H9 (cell line): ENCODE results near the gene S1PR2. TPM values are rescaled to one million over a fixed set of nuclear protein-coding genes. Genes with fewer than 3 reads are reported as not detected.

Source experiments
- DNase-seq: peaks from one replicate; pipeline ENCODE4 v3.0.0-alpha.2; 2017
- H2AFZ ChIP-seq: one replicate; pipeline ENCODE4 v1.6.1; 2013; ENCODE audit warnings: mild to moderate bottlenecking, low read length, control low read depth, moderate library complexity
- H2AK5ac ChIP-seq: 2 replicates; pipeline ENCODE4 v1.6.1; 2013; ENCODE audit warnings: low read length, control low read depth, mixed read lengths; ENCODE audit not compliant: insufficient read length
- H2BK120ac ChIP-seq: one replicate; pipeline ENCODE4 v1.6.1; 2013; ENCODE audit warnings: low read depth, mild to moderate bottlenecking, low read length, control low read depth, inconsistent platforms; ENCODE audit not compliant: poor library complexity, severe bottlenecking
- H2BK12ac ChIP-seq: 2 replicates; pipeline ENCODE4 v1.6.1; 2013; ENCODE audit warnings: low read length, control low read depth, mixed read lengths, low read depth; ENCODE audit not compliant: insufficient read length
- H2BK15ac ChIP-seq: 2 replicates; pipeline ENCODE4 v1.6.1; 2013; ENCODE audit warnings: low read depth, low read length, control low read depth
- H2BK20ac ChIP-seq: one replicate; pipeline ENCODE4 v1.6.1; 2013; ENCODE audit warnings: low read depth, mild to moderate bottlenecking, low read length, control low read depth, inconsistent platforms; ENCODE audit not compliant: poor library complexity, severe bottlenecking
- H2BK5ac ChIP-seq: 2 replicates; pipeline ENCODE4 v1.6.1; 2013; ENCODE audit warnings: low read length, control low read depth, mixed read lengths; ENCODE audit not compliant: insufficient read length
- H3K14ac ChIP-seq: 2 replicates; pipeline ENCODE4 v1.6.1; 2013; ENCODE audit warnings: low read length, control low read depth; ENCODE audit not compliant: insufficient read depth
- H3K18ac ChIP-seq: 2 replicates; pipeline ENCODE4 v1.6.1; 2013; ENCODE audit warnings: low read depth, mild to moderate bottlenecking, mixed read lengths, low read length, control low read depth; ENCODE audit not compliant: insufficient read length
- H3K23ac ChIP-seq: 2 replicates; pipeline ENCODE4 v1.6.1; 2013; ENCODE audit warnings: low read length, control low read depth, mixed read lengths, low read depth; ENCODE audit not compliant: insufficient read length
- H3K23me2 ChIP-seq: 2 replicates; pipeline ENCODE4 v1.6.1; 2013; ENCODE audit warnings: low read depth, mild to moderate bottlenecking, mixed read lengths, low read length, control low read depth; ENCODE audit not compliant: insufficient read length, poor library complexity, severe bottlenecking
- H3K27ac ChIP-seq: 2 replicates; pipeline ENCODE4 v1.5.1; 2013; ENCODE audit warnings: low read length, control low read depth, mixed read lengths, low read depth; ENCODE audit not compliant: insufficient read length
- H3K27me3 ChIP-seq: 2 replicates; pipeline ENCODE4 v1.6.1; 2013; ENCODE audit warnings: low read length, control low read depth, inconsistent platforms; ENCODE audit not compliant: insufficient read depth
- H3K4ac ChIP-seq: 2 replicates; pipeline ENCODE4 v1.6.1; 2013; ENCODE audit warnings: low read depth, mild to moderate bottlenecking, control low read depth, inconsistent platforms, low read length, moderate library complexity
- H3K4me1 ChIP-seq: 2 replicates; pipeline ENCODE4 v1.6.1; 2013; ENCODE audit warnings: low read length, control low read depth, inconsistent platforms; ENCODE audit not compliant: insufficient read depth
- H3K4me2 ChIP-seq: 2 replicates; pipeline ENCODE4 v1.6.1; 2013; ENCODE audit warnings: low read length, control low read depth, mixed read lengths; ENCODE audit not compliant: insufficient read length, insufficient read depth
- H3K56ac ChIP-seq: 2 replicates; pipeline ENCODE4 v1.6.1; 2013; ENCODE audit warnings: low read depth, mild to moderate bottlenecking, mixed read lengths, low read length, control low read depth; ENCODE audit not compliant: insufficient read length
- H3K79me1 ChIP-seq: 2 replicates; pipeline ENCODE4 v1.6.1; 2013; ENCODE audit warnings: low read depth, mild to moderate bottlenecking, moderate library complexity, low read length, control low read depth, inconsistent platforms; ENCODE audit not compliant: insufficient read depth, poor library complexity, severe bottlenecking
- H3K79me2 ChIP-seq: 2 replicates; pipeline ENCODE4 v1.6.1; 2013; ENCODE audit warnings: low read length, control low read depth, inconsistent platforms; ENCODE audit not compliant: insufficient read depth
- H3K9ac ChIP-seq: 2 replicates; pipeline ENCODE4 v1.6.1; 2013; ENCODE audit warnings: low read length, control low read depth, mixed read lengths; ENCODE audit not compliant: insufficient read length; ENCODE audit errors: extremely low read depth
- H3K9me3 ChIP-seq: one replicate; pipeline ENCODE4 v1.6.1; 2013; ENCODE audit warnings: low read depth, low read length, inconsistent platforms; ENCODE audit not compliant: control insufficient read depth
- H3T11ph ChIP-seq: one replicate; pipeline ENCODE4 v1.6.1; 2013; ENCODE audit warnings: mild to moderate bottlenecking, low read length, control low read depth, inconsistent platforms
- H4K20me1 ChIP-seq: one replicate; pipeline ENCODE4 v1.6.1; 2013; ENCODE audit not compliant: control insufficient read depth, insufficient read length, insufficient read depth
- H4K5ac ChIP-seq: 2 replicates; pipeline ENCODE4 v1.6.1; 2013; ENCODE audit warnings: low read depth, mild to moderate bottlenecking, mixed read lengths, low read length, control low read depth; ENCODE audit not compliant: insufficient read length
- H4K8ac ChIP-seq: replicated peaks from 2 replicates; pipeline ENCODE4 v1.6.1; 2013; ENCODE audit warnings: low read length, control low read depth, mixed read lengths, low read depth; ENCODE audit not compliant: insufficient read length
- H4K91ac ChIP-seq: 2 replicates; pipeline ENCODE4 v1.6.1; 2013; ENCODE audit warnings: low read depth, mild to moderate bottlenecking, moderate library complexity, mixed read lengths, low read length, control low read depth; ENCODE audit not compliant: insufficient read length
- H3K27ac Mint-ChIP-seq, 3 experiments: 2 replicates in 2 of 3; 3 replicates in 1 of 3; pipeline ENCODE4 v1.8.0; 2020 to 2021; ENCODE audit warnings: mixed read lengths in 3 of 3, mild to moderate bottlenecking in 1 of 3, moderate library complexity in 1 of 3
- H3K27me3 Mint-ChIP-seq: 2 replicates; pipeline ENCODE4 v1.8.0; 2021; ENCODE audit warnings: low read depth, mild to moderate bottlenecking, moderate library complexity, mixed read lengths
- H3K36me3 Mint-ChIP-seq, 3 experiments: 2 replicates in 2 of 3; 3 replicates in 1 of 3; pipeline ENCODE4 v1.8.0; 2020 to 2021; ENCODE audit warnings: low read depth in 3 of 3, mixed read lengths in 3 of 3; ENCODE audit not compliant: insufficient read depth in 1 of 3
- H3K4me1 Mint-ChIP-seq, 2 experiments: 2 replicates each; pipeline ENCODE4 v1.8.0; 2020; ENCODE audit warnings: mixed read lengths in 2 of 2
- H3K4me3 Mint-ChIP-seq, 2 experiments: 2 replicates in 1 of 2; 3 replicates in 1 of 2; pipeline ENCODE4 v1.8.0; 2020 to 2021; ENCODE audit warnings: mild to moderate bottlenecking in 2 of 2, mixed read lengths in 2 of 2, moderate library complexity in 1 of 2
- H3K9me3 Mint-ChIP-seq, 2 experiments: 2 replicates in 1 of 2; 3 replicates in 1 of 2; pipeline ENCODE4 v1.8.0; 2020; ENCODE audit warnings: mild to moderate bottlenecking in 2 of 2, mixed read lengths in 2 of 2, moderate library complexity in 1 of 2
- CTCF ChIP-seq: fragments of 200-600 bp; sonication (generic); conservative IDR thresholded peaks from 3 replicates; pipeline ENCODE4 v1.8.0; 2021; ENCODE audit warnings: antibody characterized with exemption, mild to moderate bottlenecking
- WGBS: extraction: QIAGEN DNeasy Blood & Tissue Kit; methylation state at CpG from one replicate; pipeline ENCODE4 v1.1.7; 2013; ENCODE audit warnings: missing lambda C conversion rate, low lambda C conversion rate, mixed read lengths; ENCODE audit not compliant: insufficient read length; ENCODE audit errors: extremely low coverage; 5-methylcytosine and 5-hydroxymethylcytosine counted together
- total RNA-seq: library from RNA; stranded (reverse); gene quantifications from 2 replicates; pipeline ENCODE4 v1.2.1, GENCODE V29; 2021

The S1PR2 gene
- total RNA-seq, 1 experiment from 2014 or later: 11.5 TPM

GRCh38 chr19:10220695-10221094 lies 10.4 kb downstream of the S1PR2 start:
- Histone ChIP-seq H4K20me1 (no peaks in the 10 kb centered on the region), H2BK12ac (no peak overlapping the region), H2BK15ac (no peak overlapping the region), H2BK5ac (no peak overlapping the region), H2AFZ (no peak overlapping the region), H3K23ac (no peak overlapping the region), H3K27me3 (no peaks in the 10 kb centered on the region), H3K79me2 (no peaks in the 10 kb centered on the region), H3K56ac (no peak overlapping the region), H4K8ac (no peak overlapping the region), H3K79me1 (no peaks in the 10 kb centered on the region), H3K27ac (no peak overlapping the region), H3K9me3 (no peaks in the 10 kb centered on the region), H2AK5ac (no peak overlapping the region), H2BK20ac (no peak overlapping the region), H4K91ac (no peak overlapping the region), H3K4me2 (no peak overlapping the region), H3K4ac (no peak overlapping the region), H3K14ac (no peak overlapping the region), H3K18ac (no peak overlapping the region), H3T11ph (no peak overlapping the region), H2BK120ac (no peak overlapping the region), H3K23me2 (no peaks in the 10 kb centered on the region), H3K9ac (no peak overlapping the region), H4K5ac (no peak overlapping the region), H3K4me1 (no peaks in the 10 kb centered on the region)
- TF ChIP-seq CTCF: no peak
- H3K27ac Mint-ChIP-seq: no peak overlapping the region
- no peaks in the 10 kb centered on the region for H3K9me3 Mint-ChIP-seq
- peaks cover 3 to 22% of the 10 kb centered on the region in 2 experiments for H3K4me1 Mint-ChIP-seq
- H3K4me3 Mint-ChIP-seq: no peak overlapping the region
- no peaks in the 10 kb centered on the region; the same call in 1 of the 2 replicates for H3K27me3 Mint-ChIP-seq
- no peak for DNase-seq
- no CpG with 5 or more reads among the region's 7 CpGs for WGBS
- peaks cover 3 to 13% (median 8%) of the 10 kb centered on the region in 3 experiments; a peak in 6 of 7 replicates for H3K36me3 Mint-ChIP-seq
